Measurements from ENCODE around the gene NBAS.

The NBAS gene

DNA sequence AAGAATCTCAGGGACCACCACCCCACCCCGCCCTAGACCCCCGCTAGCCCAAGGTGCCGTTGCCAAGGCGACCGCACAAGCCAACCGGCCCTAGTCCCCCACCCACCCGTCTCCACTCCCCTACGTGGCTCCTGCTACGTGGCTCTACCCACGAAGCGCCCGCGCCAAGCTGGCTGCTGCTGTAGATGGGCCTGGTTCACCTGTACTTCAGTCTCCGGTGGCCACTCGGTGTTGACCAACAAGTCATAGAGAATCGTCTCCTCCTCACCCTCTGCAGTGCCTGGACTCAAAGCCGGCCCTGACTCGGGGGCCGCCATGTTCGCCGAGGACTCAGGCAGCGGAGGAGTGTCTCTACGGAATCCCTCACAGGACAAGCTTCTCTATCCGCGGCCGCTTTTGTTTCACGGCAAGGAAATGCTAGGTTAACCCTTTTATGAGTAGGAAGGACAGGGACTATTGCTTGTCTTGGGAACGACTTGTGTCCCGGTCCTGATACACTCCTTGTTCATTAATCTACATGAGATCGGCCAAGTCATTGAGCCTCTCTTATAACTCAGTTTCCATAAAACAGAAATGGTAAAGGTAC, at the start of gene NBAS:
TSS of gene NBAS (minus strand) at position 347 of the 586 bp plus-strand sequence. CDS start at position 317, 30 bp downstream.
- peak; percentile 62 for DNase-seq

DNA sequence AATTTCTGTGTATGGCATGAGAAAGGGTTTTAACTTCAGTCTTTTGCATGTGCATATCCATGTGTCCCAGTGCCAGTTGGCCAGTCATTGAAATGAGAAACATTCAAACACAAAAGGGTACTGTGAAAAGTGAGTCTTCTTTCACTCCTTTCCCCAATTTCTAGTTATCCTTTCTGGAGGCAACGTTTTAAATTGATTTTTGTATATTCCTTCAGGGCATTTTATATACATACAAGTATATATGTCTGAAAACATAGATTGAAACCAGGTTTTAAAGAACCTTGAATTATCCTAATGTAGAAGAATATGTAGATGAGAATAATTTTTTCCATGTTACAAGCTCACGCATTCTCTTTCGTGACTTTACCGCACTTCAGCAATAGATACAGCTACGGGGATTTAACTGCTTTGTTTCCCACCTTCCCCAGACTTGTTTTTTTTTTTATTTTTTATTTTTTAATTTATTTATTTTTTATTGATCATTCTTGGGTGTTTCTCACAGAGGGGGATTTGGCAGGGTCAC, 49.4 kb upstream of the NBAS start:
- DNase-seq, result no peak

DNA sequence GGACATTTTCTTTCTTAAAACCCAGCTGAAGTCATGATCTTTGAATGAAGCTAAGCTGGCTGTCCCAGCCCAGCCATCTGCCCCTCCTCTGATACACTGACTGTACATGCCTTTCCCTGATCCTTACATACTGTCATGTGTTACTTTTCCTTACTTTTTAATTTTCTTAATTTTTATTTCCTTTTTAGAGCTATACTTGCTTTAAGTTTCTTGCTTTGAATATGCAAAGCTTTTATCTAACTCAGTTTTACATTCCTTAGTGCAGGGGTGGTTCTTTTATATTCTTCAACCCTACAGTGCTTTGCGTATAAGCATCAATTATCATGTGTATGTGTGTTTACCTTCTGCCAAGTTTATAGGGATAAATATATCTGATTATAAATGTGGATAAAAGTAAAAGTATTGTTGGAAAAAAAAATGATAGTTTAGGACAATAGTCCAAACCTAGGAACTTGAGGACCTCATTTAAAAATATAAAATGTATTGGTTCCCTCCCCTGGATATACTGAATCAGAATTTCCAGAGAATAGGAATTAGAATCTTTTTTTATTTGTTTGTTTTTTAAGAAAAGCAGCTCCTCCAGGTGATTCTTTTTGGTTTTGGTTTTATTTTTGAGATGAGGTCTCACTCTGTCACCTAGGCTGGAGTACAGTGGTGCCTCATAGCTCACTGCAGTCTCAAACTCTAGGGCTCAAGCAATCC, 48.4 kb upstream of the NBAS start:
- no peak for DNase-seq

GRCh38 chr2:15608392-15608761, 47.2 kb upstream of the NBAS start:
- DNase-seq, result no peak

- DNase-seq, result no peak
Measured at GRCh38 chr2:15607709-15608391, 46.7 kb upstream of the NBAS start.

DNA sequence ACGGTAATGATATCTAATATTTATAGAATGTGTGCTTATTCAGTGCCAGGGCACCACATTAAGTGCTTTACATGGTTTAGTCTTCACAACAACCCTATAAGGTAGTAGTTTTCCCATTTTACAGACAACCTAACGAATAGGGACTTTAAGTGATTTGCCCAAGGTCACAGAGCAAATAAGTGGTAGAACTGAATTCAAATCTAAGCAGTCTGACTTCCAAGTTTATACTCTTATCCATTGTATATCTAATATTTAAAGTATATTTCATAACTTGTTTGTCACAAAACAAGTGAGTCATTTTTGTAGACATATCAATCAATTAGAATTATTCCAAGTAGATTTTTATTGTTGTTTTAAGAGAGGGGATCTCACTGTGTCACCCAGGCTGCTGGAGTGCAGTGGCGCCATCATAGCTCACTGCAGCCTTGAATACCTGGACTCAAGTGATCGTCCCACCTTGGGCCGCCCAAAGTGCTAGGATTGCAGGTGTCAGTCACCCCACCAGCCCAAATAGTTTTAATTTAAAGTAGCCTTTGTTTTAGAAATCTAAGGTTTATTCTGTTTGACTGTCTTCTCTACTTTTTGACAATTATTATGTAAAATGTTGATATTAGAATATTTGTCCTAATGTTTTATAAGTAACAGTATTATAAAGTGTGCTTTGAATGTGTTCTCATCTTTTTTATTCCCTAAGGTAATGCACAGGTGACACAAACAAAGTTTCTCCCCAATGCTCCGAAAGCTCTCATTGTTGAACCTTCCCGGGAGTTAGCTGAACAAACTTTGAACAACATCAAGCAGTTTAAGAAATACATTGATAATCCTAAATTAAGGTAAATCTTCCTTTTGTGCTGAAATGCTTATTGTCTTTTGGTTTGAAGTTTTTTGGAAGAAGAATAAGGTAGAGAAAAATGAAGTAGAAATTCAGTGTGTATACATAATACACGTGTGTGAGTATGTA, 45.6 kb upstream of the NBAS start:
- no peak for DNase-seq

GRCh38 chr2:15605721-15606120, 44.6 kb upstream of the NBAS start:
- no peak for DNase-seq

GRCh38 chr2:15603948-15604347, 42.8 kb upstream of the NBAS start:
- no peak for DNase-seq

DNA sequence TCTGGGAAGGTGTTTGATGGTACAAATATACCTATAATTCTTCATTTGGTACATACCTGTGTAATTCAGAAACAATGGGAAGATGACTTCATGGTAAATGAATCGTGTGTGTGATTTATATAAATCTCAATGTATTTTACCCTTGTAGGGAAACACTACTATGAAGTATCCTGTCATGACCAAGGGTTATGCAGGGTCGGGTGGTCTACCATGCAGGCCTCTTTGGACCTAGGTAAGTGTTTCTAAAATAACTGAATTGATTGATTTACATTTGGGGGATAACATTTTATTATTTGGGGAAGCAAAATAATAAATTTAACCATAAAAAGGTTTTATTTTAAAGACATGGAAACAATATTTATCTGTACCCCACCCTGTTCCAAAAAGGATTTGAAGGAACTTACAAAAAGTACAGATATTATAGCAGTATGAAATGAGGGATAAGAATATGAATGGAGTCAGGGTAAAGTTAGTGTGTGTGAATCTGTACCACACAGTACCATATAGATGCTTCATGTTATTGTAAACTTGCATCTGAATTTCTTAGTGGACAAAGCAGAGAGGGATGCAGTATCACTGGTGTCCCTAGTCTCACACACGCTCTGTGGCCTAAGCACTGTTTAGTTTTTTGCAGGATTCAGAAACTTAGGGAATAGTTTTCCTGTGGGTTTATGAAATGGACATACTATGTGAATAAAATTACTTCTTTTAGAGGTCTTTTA, 42.1 kb upstream of the NBAS start:
- DNase-seq, result no peak

- no peak for DNase-seq
Measured at GRCh38 chr2:15602393-15602792, 41.3 kb upstream of the NBAS start.

GRCh38 chr2:15601681-15602080, 40.5 kb upstream of the NBAS start:
- no peak for DNase-seq

DNA sequence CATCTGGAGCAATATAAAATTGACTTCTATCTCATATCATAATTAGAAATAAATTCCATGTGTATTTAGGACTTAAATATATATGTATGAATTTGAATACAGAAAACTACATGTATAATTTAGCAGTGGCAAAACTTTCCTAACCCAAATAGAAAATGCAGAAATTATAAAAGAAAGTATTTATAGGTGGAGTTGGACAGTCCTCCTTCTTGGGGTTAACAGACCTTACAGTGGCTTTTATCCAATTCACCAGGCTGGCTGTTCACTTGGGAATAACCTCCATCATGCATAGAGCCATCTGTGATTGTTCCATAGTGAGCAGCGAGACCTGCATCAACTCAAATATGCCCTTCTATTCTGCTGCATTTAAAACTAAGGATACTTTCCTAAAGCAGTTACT, 38.9 kb upstream of the NBAS start:
- DNase-seq, result no peak

- DNase-seq, result no peak
Measured at GRCh38 chr2:15596968-15597367, 35.8 kb upstream of the NBAS start.

GRCh38 chr2:15596350-15596749, 35.2 kb upstream of the NBAS start:
- DNase-seq, result no peak

DNA sequence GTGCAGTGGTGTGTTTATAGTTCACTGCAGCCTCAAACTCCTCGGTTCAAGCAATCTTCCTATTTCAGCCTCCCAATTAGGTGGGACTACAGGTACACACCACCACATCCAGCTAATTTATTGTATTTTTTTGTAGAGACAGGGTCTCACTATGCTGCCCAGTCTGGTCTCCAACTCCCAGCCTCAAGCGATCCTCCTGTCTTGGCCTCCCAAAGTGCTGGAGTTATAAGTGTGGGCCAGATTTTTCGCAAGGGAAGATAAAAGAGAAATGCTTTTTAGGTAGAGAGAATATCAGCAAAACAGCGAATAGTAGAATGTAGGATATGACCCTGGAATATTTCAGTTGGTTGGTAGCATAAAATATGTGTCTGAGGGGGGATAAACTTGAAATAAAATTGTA, 34.8 kb upstream of the NBAS start:
- DNase-seq, result no peak

DNA sequence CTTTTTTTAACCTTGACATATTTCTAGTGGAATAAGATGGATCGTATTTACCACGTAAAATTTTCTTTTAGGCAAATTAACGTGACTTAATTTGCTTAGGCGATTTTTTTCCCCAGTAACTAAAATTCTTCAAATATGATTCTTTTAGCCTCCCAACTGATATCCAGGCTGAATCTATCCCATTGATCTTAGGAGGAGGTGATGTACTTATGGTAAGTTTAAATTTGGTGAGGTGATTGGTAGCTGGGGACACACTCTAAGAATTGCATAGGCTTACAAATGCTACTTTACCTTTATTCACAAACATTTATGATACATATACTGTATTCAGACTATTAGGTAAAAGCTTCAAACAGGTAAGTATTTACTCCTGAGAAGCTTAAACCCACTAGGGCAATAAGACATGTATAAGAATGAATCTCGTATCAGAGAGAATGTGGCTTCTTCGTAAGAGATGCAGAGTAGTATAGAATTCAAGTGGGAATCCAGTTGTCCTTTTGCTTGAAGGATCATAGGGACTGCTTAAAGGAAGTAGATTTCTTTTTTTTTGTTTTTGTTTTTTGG, 34.3 kb upstream of the NBAS start:
- no peak for DNase-seq

- no peak for DNase-seq
Measured at GRCh38 chr2:15594291-15595256, 33.4 kb upstream of the NBAS start.

GRCh38 chr2:15593327-15593705, 32.2 kb upstream of the NBAS start:
- DNase-seq, result no peak

DNA sequence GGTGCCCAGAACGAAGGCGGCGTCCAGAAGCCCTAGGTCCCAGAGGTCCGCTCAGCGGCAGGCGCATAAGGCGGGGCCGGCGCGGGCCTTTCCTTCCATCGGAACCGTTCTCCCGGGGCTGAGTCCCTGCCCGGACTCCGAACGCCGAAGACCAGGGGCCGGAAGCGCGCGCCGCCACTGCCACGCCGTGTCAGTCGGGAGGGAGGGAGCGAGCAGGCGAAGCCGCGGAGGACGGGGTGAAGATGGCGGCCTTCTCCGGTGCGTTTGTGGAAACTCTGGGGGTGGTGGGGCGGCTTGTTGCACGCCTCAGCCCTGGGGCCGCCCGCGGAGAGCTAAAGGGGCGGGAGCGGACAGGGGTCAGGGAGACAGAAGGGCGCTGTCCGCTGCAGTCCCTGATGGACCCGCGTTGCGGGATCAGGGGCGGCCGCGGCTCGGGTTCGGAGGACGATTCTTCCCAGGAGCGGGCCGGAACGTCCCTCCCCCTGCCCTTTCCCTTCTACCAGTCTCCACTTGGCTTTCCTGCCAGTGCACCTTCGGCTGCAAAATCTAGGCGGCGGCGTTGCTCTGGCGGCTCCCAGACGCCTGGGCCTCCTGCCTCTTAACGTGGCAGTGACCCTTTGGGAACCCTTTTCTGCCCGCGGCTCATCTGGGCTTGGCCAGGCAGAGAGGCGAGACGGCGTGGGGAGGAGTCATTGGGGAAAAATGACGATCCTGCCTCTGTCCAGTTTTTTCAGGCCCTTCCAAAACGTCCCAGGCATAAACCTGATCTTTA, 30.7 kb upstream of the NBAS start, which contains the start of gene DDX1:
TSS of gene DDX1 (plus strand) at position 177 of the 772 bp plus-strand sequence. CDS start at position 243, 66 bp downstream.
- DNase-seq, result peak; percentile 56

DNA sequence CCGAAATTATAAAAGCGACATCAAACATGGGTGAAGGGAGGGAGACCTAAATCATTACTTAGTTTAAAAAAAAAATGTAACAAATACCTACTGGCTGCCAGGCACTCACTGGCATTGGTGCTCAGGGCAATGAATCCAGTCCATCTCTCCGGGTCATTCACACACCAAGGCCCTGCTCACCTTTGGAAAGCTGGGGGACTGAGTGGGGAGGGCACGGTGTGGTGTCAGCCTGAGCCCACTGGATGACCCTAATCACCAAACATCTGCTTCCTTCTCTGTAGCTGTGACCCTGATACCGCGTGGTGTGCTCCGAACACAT, 30.2 kb upstream of the NBAS start:
- no peak for DNase-seq
